ENCODE data around the gene PRKAG2.

The PRKAG2 gene

GRCh38 chr7:151688236-151688780 is 188.6 kb downstream of the PRKAG2 start:
- DNase-seq (ENCODE audit: low read depth, low spot score): no peak
- Histone ChIP-seq H3K36me3 (ENCODE audit: insufficient read depth, low read length) (no peaks in the 10 kb centered on the region), H3K27ac (no peak overlapping the region), H3K4me3 (no peak overlapping the region), H3K9ac (ENCODE audit: insufficient read length) (no peak overlapping the region), H3K9me3 (ENCODE audit: low read depth, low read length) (no peaks in the 10 kb centered on the region)
- TF ChIP-seq POLR2AphosphoS5 (IDR thresholded peaks at IDR 0.05; ENCODE audit: borderline replicate concordance, low read depth, low read length) (no peak), FOXP2 (optimal IDR thresholded peaks at IDR 0.05; ENCODE audit: control extremely low read depth, extremely low read length, insufficient read depth) (no peak), EZH2 (IDR thresholded peaks at IDR 0.05) (no peak)

DNA sequence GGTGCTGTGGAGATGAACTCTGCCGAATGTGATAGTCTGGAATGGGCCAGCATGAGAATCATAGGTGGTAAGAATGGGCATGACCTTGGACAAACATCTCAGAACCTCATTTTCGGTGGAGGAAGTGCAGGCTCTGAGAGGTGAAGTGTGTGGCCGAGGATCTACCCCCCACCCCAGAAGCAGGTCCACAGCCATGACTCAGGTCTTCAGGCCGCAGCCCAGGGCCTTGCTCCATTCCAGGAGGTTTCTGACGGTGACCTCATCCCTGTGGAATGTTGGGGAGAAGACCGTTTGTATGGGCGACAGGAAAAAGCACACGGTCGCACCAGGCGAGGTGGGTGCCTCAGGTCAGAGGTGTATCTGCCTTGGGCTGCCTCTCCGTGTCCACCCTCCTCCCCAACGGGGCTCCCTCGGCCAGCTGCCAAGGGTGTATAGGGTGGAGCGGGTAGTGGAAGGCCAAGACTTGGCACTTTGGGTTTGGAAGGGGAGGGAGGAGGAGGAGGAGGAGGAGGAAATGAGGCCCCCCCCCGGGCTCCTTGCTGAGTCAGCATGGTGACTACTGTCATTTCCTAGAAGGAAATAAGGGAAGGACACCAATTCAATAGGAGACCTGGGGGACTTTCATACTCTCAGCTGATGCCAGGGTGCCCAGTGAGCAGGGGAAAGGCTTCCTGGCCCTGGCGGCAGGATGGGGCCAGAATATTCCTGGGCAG is 189.2 kb downstream of the PRKAG2 start:
- Histone ChIP-seq H3K4me3 (no peak overlapping the region), H3K9ac (ENCODE audit: insufficient read length) (no peak overlapping the region), H3K36me3 (ENCODE audit: insufficient read depth, low read length) (no peaks in the 10 kb centered on the region), H3K9me3 (ENCODE audit: low read depth, low read length) (no peaks in the 10 kb centered on the region), H3K27ac (no peak overlapping the region)
- TF ChIP-seq FOXP2 (optimal IDR thresholded peaks at IDR 0.05; ENCODE audit: control extremely low read depth, extremely low read length, insufficient read depth): no peak
- TF ChIP-seq EZH2 (IDR thresholded peaks at IDR 0.05): no peak
- no peak for TF ChIP-seq POLR2AphosphoS5 (IDR thresholded peaks at IDR 0.05; ENCODE audit: borderline replicate concordance, low read depth, low read length)
- no peak for DNase-seq (ENCODE audit: low read depth, low spot score)

- DNase-seq (ENCODE audit: low read depth, low spot score): no peak
- no peaks in the 10 kb centered on the region for H3K36me3 ChIP-seq (ENCODE audit: insufficient read depth, low read length)
- H3K27ac ChIP-seq: no peak overlapping the region
- TF ChIP-seq FOXP2 (optimal IDR thresholded peaks at IDR 0.05; ENCODE audit: control extremely low read depth, extremely low read length, insufficient read depth): no peak
- H3K9me3 ChIP-seq (ENCODE audit: low read depth, low read length): no peaks in the 10 kb centered on the region
- no peak overlapping the region for H3K9ac ChIP-seq (ENCODE audit: insufficient read length)
- no peak overlapping the region for H3K4me3 ChIP-seq
Observed at GRCh38 chr7:151686826-151687225, 190.1 kb downstream of the PRKAG2 start.

GRCh38 chr7:151686016-151686766 is 190.7 kb downstream of the PRKAG2 start:
- no peak for DNase-seq (ENCODE audit: low read depth, low spot score)
- Histone ChIP-seq H3K9me3 (ENCODE audit: low read depth, low read length) (no peaks in the 10 kb centered on the region), H3K36me3 (ENCODE audit: insufficient read depth, low read length) (no peaks in the 10 kb centered on the region)

GRCh38 chr7:151684408-151685175 is 192.3 kb downstream of the PRKAG2 start:
- Histone ChIP-seq H3K27ac (no peak overlapping the region), H3K4me3 (no peak overlapping the region), H3K9ac (ENCODE audit: insufficient read length) (no peak overlapping the region), H3K9me3 (ENCODE audit: low read depth, low read length) (no peaks in the 10 kb centered on the region), H3K36me3 (ENCODE audit: insufficient read depth, low read length) (no peaks in the 10 kb centered on the region)
- TF ChIP-seq POLR2AphosphoS5 (IDR thresholded peaks at IDR 0.05; ENCODE audit: borderline replicate concordance, low read depth, low read length): no peak
- no peak for TF ChIP-seq FOXP2 (optimal IDR thresholded peaks at IDR 0.05; ENCODE audit: control extremely low read depth, extremely low read length, insufficient read depth)
- TF ChIP-seq EZH2 (IDR thresholded peaks at IDR 0.05): no peak
- DNase-seq (ENCODE audit: low read depth, low spot score): no peak

More at GRCh38 chr7:151686016-151686766, 190.7 kb downstream of the PRKAG2 start:
- Histone ChIP-seq H3K4me3 (no peak overlapping the region), H3K9ac (ENCODE audit: insufficient read length) (no peak overlapping the region), H3K27ac (no peak overlapping the region)
- no peak for TF ChIP-seq FOXP2 (optimal IDR thresholded peaks at IDR 0.05; ENCODE audit: control extremely low read depth, extremely low read length, insufficient read depth)
- no peak for TF ChIP-seq POLR2AphosphoS5 (IDR thresholded peaks at IDR 0.05; ENCODE audit: borderline replicate concordance, low read depth, low read length)
- no peak for TF ChIP-seq EZH2 (IDR thresholded peaks at IDR 0.05)

GRCh38 chr7:151683615-151684407 is 193.1 kb downstream of the PRKAG2 start:
- Histone ChIP-seq H3K36me3 (ENCODE audit: insufficient read depth, low read length) (no peaks in the 10 kb centered on the region), H3K9me3 (ENCODE audit: low read depth, low read length) (no peaks in the 10 kb centered on the region), H3K27ac (no peak overlapping the region), H3K4me3 (no peak overlapping the region), H3K9ac (ENCODE audit: insufficient read length) (no peak overlapping the region)
- no peak for DNase-seq (ENCODE audit: low read depth, low spot score)
- no peak for TF ChIP-seq POLR2AphosphoS5 (IDR thresholded peaks at IDR 0.05; ENCODE audit: borderline replicate concordance, low read depth, low read length)
- TF ChIP-seq EZH2 (IDR thresholded peaks at IDR 0.05): no peak

- TF ChIP-seq POLR2AphosphoS5 (IDR thresholded peaks at IDR 0.05; ENCODE audit: borderline replicate concordance, low read depth, low read length): no peak
- no peak for TF ChIP-seq FOXP2 (optimal IDR thresholded peaks at IDR 0.05; ENCODE audit: control extremely low read depth, extremely low read length, insufficient read depth)
- TF ChIP-seq EZH2 (IDR thresholded peaks at IDR 0.05): no peak
- DNase-seq (ENCODE audit: low read depth, low spot score): no peak
- Histone ChIP-seq H3K36me3 (ENCODE audit: insufficient read depth, low read length) (no peaks in the 10 kb centered on the region), H3K27ac (no peak overlapping the region), H3K9me3 (ENCODE audit: low read depth, low read length) (no peaks in the 10 kb centered on the region), H3K4me3 (no peak overlapping the region), H3K9ac (ENCODE audit: insufficient read length) (no peak overlapping the region)
Observed at GRCh38 chr7:151682831-151683614, 193.9 kb downstream of the PRKAG2 start.

All from SK-N-MC (cell line).